OCI-LY7 (cell line): Measurements from ENCODE around the gene BCAR1.

Experiments used
- CTCF ChIP-seq: fragments of 200-600 bp; sonication (generic); conservative IDR thresholded peaks from 2 replicates; pipeline ENCODE4 v1.5.1; 2014; ENCODE audit warnings: mild to moderate bottlenecking, antibody characterized with exemption, low read length, moderate library complexity, mixed read lengths
- EZH2phosphoT487 ChIP-seq: fragments of 200-600 bp; sonication (generic); IDR thresholded peaks from 2 replicates; pipeline ENCODE4 v1.6.1; 2018; ENCODE audit warnings: low read depth, borderline replicate concordance, mild to moderate bottlenecking, mixed run types, antibody characterized with exemption, low read length, moderate library complexity, mixed read lengths

DNA sequence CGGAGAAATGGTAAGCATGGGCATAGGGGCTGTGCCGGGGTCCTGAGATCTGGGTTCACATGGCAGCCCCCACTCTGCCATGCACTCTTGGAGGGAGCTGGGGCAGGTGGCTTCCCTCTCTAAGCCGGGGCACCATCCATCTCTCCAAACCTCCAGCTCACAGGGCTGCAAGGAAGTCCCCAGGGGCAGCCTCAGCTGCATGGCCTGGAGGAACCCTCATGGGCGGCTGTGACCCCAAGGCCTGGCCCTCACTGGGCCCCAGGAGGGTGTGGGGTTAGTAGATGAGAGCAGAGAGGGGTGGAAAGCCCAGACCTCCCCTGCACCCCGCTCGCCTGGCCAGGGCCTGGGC is 47.0 kb downstream of the BCAR1 start:
- TF ChIP-seq CTCF = no peak
- no peak for TF ChIP-seq EZH2phosphoT487
